NCI-H2227 (cell line): ENCODE data around the gene PPP1CC.

Experiments used
- DNase-seq: peaks from one replicate; lab custom pipeline; 2025; ENCODE audit not compliant: unreplicated experiment; lab: John Stamatoyannopoulos, UW

Gene PPP1CC

DNA sequence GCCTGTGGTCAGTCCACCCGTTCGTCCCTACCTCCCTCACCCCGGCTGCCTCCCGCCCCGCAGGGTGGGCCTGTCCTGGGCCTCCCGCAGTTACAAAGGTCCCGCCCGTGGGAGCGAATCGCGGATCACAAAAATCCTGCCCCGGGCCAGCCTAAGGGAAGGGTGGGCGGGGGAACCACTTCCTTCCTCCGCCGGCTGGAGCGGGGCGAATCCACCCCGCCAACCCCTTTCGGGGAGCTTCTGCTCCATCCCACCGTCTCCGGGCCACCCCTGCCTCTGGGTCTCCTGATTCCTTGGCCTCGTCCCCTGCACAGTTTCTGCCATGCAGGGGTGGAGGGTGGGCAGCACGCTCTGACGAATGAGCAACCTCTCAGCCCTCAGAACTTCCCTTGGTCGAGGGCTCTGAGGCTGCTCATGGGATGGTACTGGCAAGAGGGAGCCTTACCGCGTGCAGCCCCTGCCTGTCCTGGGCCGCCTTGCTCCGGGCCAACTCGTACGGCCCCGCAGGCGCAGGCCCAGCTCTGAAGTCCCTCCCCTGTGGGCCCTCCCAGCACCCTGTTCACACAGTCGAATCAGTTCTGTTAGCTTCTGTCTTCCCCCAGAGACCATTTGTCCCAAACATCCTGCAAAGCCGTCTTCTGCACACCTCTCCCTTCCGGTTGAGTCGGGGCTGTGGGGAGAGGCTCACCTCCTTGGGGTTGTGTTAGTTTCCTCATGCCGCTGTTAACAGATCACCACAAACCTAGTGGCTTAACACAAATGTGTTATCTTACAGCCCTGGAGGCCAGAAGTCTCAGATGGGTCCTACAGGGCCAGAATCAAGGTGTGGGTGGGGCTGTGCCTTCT is 53.2 kb downstream of the PPP1CC start:
- DNase-seq = no peak

DNA sequence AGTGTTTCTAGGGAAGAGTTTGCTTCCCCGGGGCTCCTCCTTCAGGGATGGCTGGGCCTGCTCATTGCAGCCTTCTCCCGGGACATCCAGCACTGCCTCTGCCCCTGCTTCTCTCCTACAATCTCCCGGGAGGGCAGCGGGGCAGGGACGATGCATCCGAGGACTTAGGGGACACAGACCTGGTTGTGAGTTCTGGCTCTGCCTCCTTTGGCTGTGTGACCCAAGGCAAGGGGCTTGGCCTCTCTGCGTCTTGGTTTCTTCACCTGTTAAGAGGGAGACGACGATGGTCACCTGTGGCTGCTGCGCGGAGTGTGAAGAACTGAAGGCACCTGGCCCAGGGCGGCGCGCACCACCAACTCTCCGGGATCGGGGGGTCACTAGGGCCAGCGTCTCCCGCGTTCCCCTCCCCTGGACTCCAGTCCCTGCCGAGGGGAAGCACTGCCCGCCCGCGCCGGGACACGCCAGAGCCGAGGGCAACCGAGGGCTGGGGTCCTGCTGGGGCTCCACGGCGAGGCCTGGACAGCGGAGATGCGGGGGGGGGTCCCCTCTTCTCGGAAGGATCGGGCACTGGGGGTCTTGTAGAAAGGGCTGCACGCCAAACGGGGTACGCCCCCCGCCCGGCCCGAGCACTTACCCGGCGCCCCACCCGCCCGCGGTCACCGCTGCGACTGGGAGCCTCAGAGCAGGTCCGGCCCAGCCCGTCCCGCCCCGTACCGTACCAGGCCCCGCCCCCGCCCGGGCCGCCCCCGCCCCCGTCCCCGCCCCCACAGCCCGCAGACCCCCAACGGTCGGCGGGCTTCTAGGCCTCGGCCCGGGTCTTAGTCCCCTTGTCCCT is 54.0 kb downstream of the PPP1CC start, which contains the start of gene HVCN1:
Gene HVCN1, minus strand, starts transcription at position 670 of the 835 bp plus-strand sequence. CDS start 5,870 bp downstream, outside the sequence.
- no peak for DNase-seq

DNA sequence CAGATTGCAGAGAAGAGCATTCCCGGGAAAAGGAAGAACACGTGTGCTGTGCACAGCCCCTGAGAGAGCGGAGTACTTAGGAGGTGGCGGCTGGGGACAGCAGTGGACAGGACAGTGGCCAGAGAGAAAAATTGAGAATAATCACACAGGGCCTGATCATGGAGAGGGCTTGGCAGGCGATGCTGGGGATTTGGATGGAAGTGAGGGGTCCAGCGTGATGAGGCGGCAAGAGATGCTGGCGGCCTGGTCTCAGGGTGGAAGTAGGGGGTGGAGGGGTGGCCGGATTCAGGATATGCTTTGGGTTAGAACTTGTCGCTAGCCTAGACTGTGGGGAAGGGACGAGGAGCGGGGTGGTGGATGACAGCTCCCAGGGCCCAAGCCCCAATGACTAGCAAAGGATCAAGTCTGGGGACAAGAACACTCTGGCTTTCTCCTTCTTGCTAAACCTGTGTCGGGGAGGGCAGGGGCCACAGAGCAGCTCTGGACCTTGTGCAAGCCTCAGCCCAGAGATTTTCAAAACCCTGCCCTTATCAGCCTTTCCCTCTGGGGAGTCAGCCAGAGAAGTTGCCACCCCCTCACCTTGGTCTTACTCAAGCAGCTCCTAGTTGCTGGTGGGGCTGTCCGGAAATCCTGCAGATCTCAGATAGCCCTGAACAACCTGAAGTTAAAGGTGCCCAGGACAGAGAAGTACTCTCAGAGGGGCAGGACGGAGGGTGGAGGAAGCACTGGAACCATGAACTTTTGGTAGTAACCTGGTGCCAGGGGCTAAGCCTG is 55.1 kb downstream of the PPP1CC start:
- DNase-seq = no peak

DNA sequence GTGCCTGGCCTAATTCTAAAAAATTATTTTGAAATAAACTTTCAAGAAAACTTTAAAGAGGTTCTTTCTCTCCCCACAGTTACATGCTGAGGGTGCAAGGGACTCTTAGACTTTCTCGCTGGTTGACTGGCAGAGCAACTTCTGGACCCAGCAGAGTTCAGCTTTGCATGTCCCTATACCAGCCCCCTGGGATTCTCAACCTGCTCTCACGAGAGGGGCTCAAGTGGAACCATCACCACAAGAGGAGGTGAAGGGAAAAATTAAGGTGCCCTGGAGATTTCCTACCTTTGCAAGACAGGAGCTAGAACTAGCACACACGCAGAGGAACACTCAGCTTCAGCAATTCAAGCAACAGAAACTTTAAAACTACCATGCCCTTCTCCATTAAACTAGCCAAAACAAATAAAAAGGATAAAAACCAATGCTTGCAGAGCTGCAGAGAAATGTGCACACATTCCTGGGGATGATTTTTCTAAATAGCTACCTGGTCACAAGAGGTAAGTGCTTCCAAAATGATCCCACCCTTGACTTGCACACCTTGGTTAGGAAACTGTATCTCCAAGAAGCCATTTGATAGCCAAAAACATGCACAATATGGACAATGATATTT is 56.3 kb downstream of the PPP1CC start:
- DNase-seq = no peak

DNA sequence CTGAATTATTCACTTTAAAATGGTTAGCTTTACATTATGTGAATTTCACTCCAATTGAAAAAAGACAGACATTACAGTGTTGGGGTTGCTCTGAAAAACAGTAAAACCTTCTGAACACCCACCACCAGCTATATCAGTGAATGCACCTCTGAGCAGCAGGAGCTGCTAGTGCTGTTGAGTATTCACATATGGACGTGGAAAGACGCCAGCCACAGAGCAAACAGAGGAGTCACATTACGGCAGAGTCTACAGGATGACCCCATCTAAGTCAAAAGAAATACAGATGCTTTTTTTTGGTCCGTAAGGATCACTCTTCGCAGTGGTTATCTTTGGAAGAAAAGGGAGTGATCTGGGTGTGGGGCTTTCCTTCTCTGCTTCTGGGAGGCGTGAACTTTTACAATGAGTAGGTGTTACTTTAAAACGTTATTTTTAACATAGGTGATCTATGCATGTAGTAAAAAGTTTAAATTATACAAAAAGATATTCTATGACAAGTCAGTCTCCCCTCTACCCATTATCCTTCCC is 58.3 kb downstream of the PPP1CC start:
- DNase-seq = no peak

DNA sequence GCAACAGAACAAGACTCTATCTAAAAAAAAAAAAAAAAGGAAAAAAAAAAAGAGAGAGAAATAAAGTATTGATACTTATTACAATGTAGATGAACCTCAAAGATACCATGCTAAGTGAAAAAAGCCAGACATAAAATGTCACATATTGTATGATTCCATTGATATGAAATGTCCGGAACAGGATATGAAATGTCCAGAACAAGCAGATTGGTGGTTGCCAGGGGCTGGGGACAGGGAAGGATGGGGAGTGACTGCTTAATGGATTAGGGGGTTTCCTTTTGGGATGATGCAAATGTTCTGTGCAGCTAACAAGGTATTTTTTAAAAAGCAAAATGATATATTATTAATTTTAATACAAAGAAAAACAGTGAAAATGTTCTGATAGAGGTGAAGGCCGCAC is 58.8 kb downstream of the PPP1CC start:
- DNase-seq = no peak

DNA sequence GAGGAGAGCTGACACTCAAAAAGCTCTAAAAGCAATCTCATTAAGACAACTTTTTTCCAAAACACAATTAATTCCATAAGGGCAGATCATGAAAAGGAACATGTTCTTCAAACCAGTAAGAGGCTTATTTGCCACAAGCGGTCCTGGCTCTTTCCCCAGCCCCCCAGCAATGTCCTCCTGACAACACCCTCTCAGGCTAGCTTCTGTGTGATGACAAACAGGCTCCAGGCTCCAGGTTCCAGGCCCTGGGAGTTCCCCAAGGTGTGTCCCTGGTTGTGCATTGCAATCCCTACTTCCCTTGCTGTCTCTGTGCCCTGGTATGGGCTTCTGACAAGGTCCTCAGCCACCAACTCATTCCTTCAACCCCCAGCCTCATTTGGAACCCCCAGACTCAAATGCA is 62.7 kb downstream of the PPP1CC start:
- no peak for DNase-seq

DNA sequence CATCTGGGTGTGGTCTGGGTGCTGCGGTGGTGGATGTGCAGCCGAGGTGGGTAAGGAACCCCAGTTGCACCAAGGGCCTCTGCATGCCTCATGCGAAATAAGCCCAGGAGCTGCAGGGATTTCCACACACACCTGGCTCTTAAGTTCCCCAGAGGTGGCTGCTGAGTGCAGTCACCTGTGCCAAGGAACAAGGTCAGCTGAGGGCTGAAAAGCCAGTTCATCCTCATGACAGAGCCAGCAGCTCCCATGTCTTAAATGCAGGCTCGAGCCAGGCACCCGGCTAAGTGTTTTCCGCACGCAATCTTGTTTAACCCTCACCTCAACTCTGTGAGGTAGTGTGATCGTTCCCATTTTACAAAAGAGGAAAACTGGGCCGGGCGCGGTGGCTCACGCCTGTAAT is 63.5 kb downstream of the PPP1CC start:
- no peak for DNase-seq

DNA sequence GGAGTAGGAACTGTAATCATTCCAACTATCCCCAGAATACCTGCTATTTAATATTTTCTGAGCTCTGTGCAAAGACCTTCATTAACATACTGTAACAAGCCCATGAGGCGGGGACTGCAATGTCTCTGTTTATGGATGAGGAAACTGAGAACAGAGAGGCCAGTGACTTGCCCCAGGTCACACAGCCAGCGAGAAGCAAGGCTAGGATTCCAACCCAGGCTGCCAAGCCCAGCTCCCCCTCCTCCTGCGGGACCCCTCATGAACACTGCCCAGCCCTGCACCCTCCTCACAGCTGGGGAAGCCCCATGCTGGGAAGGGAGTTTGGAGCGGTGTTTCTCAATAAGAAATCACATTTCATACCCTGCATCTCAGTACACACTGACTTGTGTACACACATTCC is 64.7 kb downstream of the PPP1CC start:
- DNase-seq = no peak

DNA sequence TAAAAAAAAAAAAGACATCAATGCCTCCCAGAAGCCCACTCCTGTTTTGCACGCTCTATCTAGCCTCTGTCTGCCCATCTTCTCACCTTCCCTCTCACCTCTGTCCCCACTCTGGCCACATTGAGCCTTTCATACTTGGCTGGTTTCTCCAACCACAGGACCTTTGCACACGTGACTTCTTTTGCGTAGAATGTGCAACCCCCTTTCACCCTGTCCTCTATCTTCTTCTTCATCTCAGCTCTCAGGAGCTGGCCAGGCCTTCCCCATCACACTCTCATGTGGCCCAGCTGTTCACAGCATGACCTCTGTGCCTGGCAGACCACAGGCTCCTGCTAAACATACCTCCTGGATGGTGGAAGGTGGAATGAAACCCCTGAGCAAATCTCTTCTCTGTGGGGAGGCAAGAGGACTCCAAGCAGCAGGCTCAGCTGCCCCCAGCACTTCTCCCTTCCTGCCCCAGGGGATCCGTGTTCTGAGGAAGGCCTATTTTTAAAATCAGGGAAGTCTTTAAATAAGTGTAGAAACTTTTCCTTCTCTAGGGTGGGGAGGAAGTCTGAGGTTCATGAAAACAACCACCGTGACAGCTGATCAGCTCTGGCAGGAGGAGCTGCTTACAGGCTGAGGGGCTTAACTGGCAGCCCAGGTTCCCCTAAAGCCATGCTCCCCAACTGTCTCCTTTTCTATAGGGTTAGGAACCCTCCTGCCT is 65.3 kb downstream of the PPP1CC start:
- no peak for DNase-seq

DNA sequence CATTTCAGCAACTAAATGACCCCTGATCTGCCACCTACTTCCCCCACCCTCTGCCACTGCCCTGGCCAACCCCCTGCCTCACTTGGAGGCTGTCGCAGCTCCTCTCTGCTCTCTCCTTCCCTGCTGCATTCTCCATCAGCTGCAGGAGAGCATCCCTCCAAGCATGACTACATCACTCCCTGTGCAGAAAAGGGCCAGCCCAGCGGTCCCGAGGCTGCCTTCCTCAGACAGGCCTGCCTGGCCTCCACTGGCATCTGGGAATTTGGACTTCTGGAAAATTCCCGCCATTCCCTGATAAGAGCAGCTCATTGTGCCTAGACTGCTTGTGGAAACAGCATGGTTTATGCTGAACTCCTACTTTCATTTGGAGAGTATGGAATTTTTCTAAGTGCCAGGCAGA is 66.5 kb downstream of the PPP1CC start:
- no peak for DNase-seq

DNA sequence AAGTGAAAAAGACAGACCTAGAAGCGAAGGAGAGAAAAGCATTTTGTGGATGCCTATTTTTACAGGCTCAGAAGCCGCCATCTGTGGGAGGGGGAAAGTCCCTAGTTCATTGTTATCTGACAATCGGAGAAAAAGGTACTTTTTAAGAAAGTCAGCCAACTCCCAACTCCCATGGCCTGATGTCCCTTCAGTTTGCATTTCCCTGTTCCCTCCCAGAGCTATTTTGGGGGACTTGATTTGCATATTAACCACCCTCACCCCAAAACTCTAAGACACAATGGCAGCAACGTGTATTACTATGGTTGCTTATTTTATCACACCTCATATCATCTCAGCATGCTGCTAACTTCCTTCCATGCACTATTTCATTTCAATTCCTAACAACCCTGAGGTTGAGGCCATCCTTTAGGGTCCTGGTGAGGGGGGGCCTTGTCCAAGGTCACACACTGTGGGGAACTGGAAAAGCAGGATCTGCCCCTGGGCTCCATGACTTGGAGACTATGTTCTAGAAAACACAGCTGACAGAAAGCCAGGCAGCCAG is 72.5 kb downstream of the PPP1CC start:
- no peak for DNase-seq
